ENCODE data around the gene PGAM2.
"Not testable (repeated sequence)": the region's sequence is repeated elsewhere in the genome, so short reads cannot be mapped to it uniquely, and the experiment has no call there.

PGAM2 gene

GRCh38 chr7:44046321-44047061, 18.9 kb downstream of the PGAM2 start:
- DNase-seq, result no peak

GRCh38 chr7:44045226-44046014, 19.9 kb downstream of the PGAM2 start:
- no peak for DNase-seq

GRCh38 chr7:44044315-44045225, 20.8 kb downstream of the PGAM2 start, which contains the start of gene DBNL:
TSS of gene DBNL (plus strand) at chr7:44044702. CDS start at chr7:44044738, 36 bp downstream.
- peak; percentile 94 for DNase-seq

- no peak for DNase-seq
These were observed 21.5 kb downstream of the PGAM2 start for GRCh38 chr7:44043902-44044301.

GRCh38 chr7:44042221-44042620, 23.1 kb downstream of the PGAM2 start:
- no peak for DNase-seq

DNA sequence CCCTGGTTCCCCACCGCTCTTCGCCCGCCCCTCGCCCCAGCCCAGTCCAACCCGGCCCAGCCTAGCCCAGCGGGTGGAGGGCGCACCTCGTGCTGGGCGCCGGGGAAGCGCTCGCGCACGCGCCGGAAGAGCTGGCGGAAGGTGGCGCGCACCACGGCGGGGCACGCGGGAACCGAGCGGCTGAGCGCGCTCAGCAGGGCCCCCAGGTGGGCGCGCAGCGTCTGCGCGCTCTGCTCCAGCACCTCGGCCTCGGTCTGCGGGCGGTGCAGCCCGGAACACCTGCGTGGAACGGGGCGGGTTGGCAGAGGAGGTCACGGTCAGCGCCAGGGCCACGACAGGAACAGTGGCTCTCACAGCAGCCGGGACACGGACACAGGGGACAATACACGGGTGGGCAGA, 24.9 kb downstream of the PGAM2 start:
- DNase-seq, result peak; percentile 47

GRCh38 chr7:44039800-44040492, 25.4 kb downstream of the PGAM2 start:
- peak; percentile 23 for DNase-seq

- DNase-seq, result peak; percentile 88
These were observed 26.3 kb downstream of the PGAM2 start for GRCh38 chr7:44038961-44039558.

GRCh38 chr7:44038553-44038952, 26.8 kb downstream of the PGAM2 start:
- not testable (repeated sequence) for DNase-seq

- not testable (repeated sequence) for DNase-seq
These were observed 27.4 kb downstream of the PGAM2 start for GRCh38 chr7:44037951-44038350.

- not testable (repeated sequence) for DNase-seq
These were observed 29.0 kb downstream of the PGAM2 start for GRCh38 chr7:44036364-44036763.

- DNase-seq, result not testable (repeated sequence)
These were observed 31.2 kb downstream of the PGAM2 start for GRCh38 chr7:44033971-44034844.

- DNase-seq, result not testable (repeated sequence)
These were observed 33.3 kb downstream of the PGAM2 start for GRCh38 chr7:44032031-44032430.

DNA sequence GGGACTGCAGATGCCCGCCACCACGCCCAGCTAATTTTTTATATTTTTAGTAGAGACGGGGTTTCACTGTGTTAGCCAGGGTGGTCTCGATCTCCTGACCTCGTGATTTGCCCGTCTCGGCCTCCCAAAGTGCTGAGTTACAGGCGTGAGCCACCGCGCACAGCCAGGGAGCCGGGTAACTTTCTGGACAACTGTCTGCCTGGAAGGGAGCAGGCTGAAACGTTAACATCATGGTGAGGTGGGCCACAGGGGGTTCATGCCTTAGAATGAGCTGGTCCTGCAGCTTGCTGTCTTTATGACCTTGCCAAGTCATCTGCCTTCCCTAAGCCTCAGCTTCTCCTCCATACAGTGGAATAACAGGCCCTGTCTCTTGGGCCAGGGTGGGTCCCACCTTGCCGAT, 34.0 kb downstream of the PGAM2 start:
- DNase-seq, result not testable (repeated sequence)

DNA sequence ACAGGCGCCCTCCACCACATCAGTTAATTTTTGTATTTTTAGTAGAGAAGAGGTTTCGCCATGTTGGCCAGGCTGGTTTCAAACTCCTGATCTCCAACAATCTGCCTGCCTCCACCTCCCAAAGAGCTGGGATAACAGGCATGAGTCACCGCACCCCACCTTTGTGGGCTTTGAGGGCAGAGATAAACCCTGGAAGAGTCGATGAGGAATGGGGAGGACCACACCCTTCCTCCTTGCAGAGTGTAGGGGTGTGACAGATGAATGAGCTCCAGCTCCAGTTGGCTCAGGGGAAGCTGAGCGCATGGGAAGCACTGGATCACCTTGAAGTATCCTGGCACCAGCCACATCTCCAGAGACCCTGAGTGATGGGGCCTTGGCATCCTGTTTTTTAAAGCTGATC, 35.3 kb downstream of the PGAM2 start:
- DNase-seq, result not testable (repeated sequence)

DNA sequence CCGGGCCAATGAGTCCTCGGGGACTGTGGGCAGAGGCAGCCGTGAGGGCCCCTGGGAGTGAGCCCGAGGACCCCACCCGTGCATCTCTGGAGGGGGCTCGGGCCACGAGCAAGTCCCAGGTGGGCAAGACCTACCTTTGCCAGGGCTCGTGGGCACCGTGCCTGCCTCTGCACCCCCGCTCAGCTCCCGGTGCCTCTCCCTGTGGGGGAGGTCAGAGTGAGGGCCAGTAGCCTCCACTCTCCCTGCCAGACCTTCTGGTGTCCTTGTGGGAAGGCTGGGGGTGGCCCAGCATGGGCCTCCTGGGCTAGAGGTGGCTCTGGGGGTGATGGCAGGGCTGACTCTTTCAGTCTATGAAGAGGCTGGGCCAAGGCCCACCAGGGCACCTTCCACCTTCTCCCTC, 35.9 kb downstream of the PGAM2 start:
- not testable (repeated sequence) for DNase-seq

DNA sequence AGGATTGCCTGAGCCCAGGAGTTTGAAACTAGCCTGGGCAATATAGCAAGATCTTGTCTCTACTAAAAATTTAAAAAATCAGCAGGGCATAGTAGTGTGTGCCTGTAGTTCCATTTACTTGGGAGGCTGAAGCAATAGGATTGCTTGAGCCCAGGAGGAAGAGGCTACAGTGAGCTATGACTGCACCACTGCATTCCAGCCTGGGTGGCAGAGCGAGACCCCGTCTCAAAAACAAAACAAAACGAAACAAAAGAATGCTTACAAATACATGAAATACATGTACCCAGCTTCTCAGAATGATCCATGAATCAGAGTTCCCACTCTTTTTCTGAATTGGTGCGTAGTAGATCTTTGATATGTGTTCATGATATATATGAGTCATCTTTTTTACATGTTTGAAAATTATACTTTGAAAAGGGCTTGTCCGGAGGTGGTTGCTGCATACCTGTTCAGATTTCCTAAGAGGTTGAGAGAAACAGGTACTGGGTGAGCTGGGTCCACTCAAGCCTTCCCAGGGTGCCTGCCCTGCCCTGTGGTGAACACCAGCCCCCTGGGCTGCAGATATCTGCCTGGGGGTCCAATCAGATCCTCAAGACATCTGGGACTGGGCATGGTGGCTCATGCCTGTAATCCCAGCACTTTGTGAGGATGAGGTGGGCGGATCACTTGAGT, 42.4 kb downstream of the PGAM2 start:
- DNase-seq, result not testable (repeated sequence)

- DNase-seq, result not testable (repeated sequence)
These were observed 43.3 kb downstream of the PGAM2 start for GRCh38 chr7:44022069-44022468.

DNA sequence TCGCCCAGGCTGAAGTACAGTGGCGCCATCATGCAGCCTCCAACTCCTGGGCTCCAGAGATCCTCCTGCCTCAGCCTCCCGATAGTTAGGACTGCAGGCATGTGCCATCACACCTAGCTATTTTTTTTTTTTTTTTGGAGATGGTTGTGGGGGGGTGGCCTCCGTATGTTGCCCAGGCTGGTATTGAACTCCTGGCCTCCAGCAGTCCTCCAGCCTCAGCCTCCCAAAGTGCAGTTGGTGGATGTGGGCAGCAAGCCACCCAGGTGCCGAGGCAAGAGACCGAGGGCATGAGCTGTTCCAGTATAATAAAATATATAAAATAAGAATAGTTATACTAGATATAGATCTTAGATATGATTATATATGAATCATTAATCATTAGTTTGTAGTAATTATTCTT, 45.5 kb downstream of the PGAM2 start:
- peak; percentile 24 for DNase-seq
